Activated CD4-positive, alpha-beta T cell treated with anti-CD3 and anti-CD28 coated beads, Interleukin-2, amount 10 ng/mL, durations not matched to agents 24 days and 14 days (primary cell): Measurements from ENCODE around the gene IL20RB. TPM values are rescaled to one million over a fixed set of nuclear protein-coding genes. Genes with fewer than 3 reads are reported as not detected.
A peak's percentile ranks its signal among the peaks of the same experiment; 100 is the strongest.

Experiments
- DNase-seq: peaks from one replicate; pipeline ENCODE4 v3.0.0; 2022
- H3K27ac Mint-ChIP-seq: one replicate; pipeline ENCODE4 v1.8.0; 2022; ENCODE audit warnings: mild to moderate bottlenecking, mixed read lengths
- H3K27me3 Mint-ChIP-seq: one replicate; pipeline ENCODE4 v1.8.0; 2022; ENCODE audit warnings: mixed read lengths
- H3K36me3 Mint-ChIP-seq: one replicate; pipeline ENCODE4 v1.8.0; 2022; ENCODE audit warnings: low read depth, mild to moderate bottlenecking, mixed read lengths
- H3K4me1 Mint-ChIP-seq: one replicate; pipeline ENCODE4 v1.8.0; 2021; ENCODE audit warnings: mixed read lengths
- H3K4me3 Mint-ChIP-seq: one replicate; pipeline ENCODE4 v1.8.0; 2022; ENCODE audit warnings: mild to moderate bottlenecking, moderate library complexity, mixed read lengths
- H3K9me3 Mint-ChIP-seq: one replicate; pipeline ENCODE4 v1.8.0; 2021; ENCODE audit warnings: mixed read lengths
- intact Hi-C: fragments of 100-400 bp; cut with micrococcal nuclease; formaldehyde crosslinking; loops from one replicate; pipeline ENCODE4 v1.15.1; 2023
- total RNA-seq: library from RNA; stranded (reverse); gene quantifications from 2 replicates; pipeline ENCODE4 v1.2.3, GENCODE V29; 2022

IL20RB gene
- total RNA-seq = 1.5 and 1.8 TPM in 2 replicates

GRCh38 chr3:136957751-136958288 lies at the start of gene IL20RB:
TSS of gene IL20RB (plus strand) at chr3:136957983. CDS start at chr3:136958114, 131 bp downstream.
- intact Hi-C loops = no loop called here
- Mint-ChIP-seq H3K4me3 (no peak within 1 kb of the TSS), H3K4me1 (peaks cover 11% of the 10 kb centered on the region), H3K27ac (no peak within 1 kb of the TSS), H3K36me3 (peaks cover 3% of the 10 kb centered on the region), H3K9me3 (no peaks in the 10 kb centered on the region), H3K27me3 (no peaks in the 10 kb centered on the region)
- DNase-seq = no peak

- no peak overlapping the region for H3K4me3 Mint-ChIP-seq
- peaks cover 34% of the 10 kb centered on the region for H3K4me1 Mint-ChIP-seq
- H3K36me3 Mint-ChIP-seq = peaks cover 41% of the 10 kb centered on the region
- peaks cover 8% of the 10 kb centered on the region for H3K9me3 Mint-ChIP-seq
- DNase-seq = no peak
- intact Hi-C loops = loop anchor here (2.0 kb wide), 1 partner anchor 15 kb away; no protein-coding TSS in a partner anchor
- H3K27ac Mint-ChIP-seq = no peak overlapping the region
- no peaks in the 10 kb centered on the region for H3K27me3 Mint-ChIP-seq
Measured at GRCh38 chr3:136908297-136908696, 49.5 kb upstream of the IL20RB start.

- intact Hi-C loops = loop anchor here (2.0 kb wide), 1 partner anchor 16 kb away; no protein-coding TSS in a partner anchor
- Mint-ChIP-seq H3K36me3 (peaks cover 37% of the 10 kb centered on the region), H3K4me1 (peaks cover 34% of the 10 kb centered on the region), H3K9me3 (peaks cover 3% of the 10 kb centered on the region), H3K4me3 (no peak overlapping the region), H3K27ac (no peak overlapping the region), H3K27me3 (no peaks in the 10 kb centered on the region)
- no peak for DNase-seq
Measured at GRCh38 chr3:136909187-136909586, 48.6 kb upstream of the IL20RB start.

GRCh38 chr3:136910697-136911096 lies 47.1 kb upstream of the IL20RB start:
- no peaks in the 10 kb centered on the region for H3K27me3 Mint-ChIP-seq
- peaks cover 3% of the 10 kb centered on the region for H3K9me3 Mint-ChIP-seq
- H3K4me1 Mint-ChIP-seq = peaks cover 35% of the 10 kb centered on the region
- intact Hi-C loops = no loop called here
- peaks cover 31% of the 10 kb centered on the region for H3K36me3 Mint-ChIP-seq
- DNase-seq = no peak
- no peak overlapping the region for H3K27ac Mint-ChIP-seq
- H3K4me3 Mint-ChIP-seq = no peak overlapping the region

GRCh38 chr3:136913168-136913567 lies 44.6 kb upstream of the IL20RB start:
- no peaks in the 10 kb centered on the region for H3K9me3 Mint-ChIP-seq
- H3K27me3 Mint-ChIP-seq = no peaks in the 10 kb centered on the region
- H3K27ac Mint-ChIP-seq = no peak overlapping the region
- intact Hi-C loops = no loop called here
- H3K4me1 Mint-ChIP-seq = peaks cover 29% of the 10 kb centered on the region
- DNase-seq = no peak
- H3K4me3 Mint-ChIP-seq = no peak overlapping the region
- peaks cover 34% of the 10 kb centered on the region for H3K36me3 Mint-ChIP-seq

- no peaks in the 10 kb centered on the region for H3K27me3 Mint-ChIP-seq
- no peak for DNase-seq
- H3K4me3 Mint-ChIP-seq = no peak overlapping the region
- peaks cover 25% of the 10 kb centered on the region for H3K4me1 Mint-ChIP-seq
- H3K9me3 Mint-ChIP-seq = no peaks in the 10 kb centered on the region
- H3K36me3 Mint-ChIP-seq = peaks cover 41% of the 10 kb centered on the region
- H3K27ac Mint-ChIP-seq = no peak overlapping the region
- intact Hi-C loops = no loop called here
Measured at GRCh38 chr3:136914739-136915138, 43.0 kb upstream of the IL20RB start.

GRCh38 chr3:136916223-136916622 lies 41.6 kb upstream of the IL20RB start:
- Mint-ChIP-seq H3K27ac (no peak overlapping the region), H3K36me3 (peaks cover 37% of the 10 kb centered on the region), H3K4me3 (no peak overlapping the region), H3K27me3 (no peaks in the 10 kb centered on the region), H3K4me1 (peaks cover 33% of the 10 kb centered on the region), H3K9me3 (no peaks in the 10 kb centered on the region)
- intact Hi-C loops = no loop called here
- DNase-seq = no peak

- Mint-ChIP-seq H3K36me3 (peaks cover 24% of the 10 kb centered on the region), H3K4me3 (peak overlapping the region; percentile 51), H3K27ac (peak overlapping the region; percentile 53), H3K27me3 (no peaks in the 10 kb centered on the region), H3K9me3 (peaks cover 3% of the 10 kb centered on the region), H3K4me1 (peaks cover 42% of the 10 kb centered on the region)
- intact Hi-C loops = loop anchor here (1.0 to 10.0 kb wide), 6 partner anchors 13 to 725 kb away; partner anchors contain the start of genes MSL2, NCK1, SLC35G2 and STAG1
- peak; percentile 81 for DNase-seq
Measured at GRCh38 chr3:136919799-136920580, 37.8 kb upstream of the IL20RB start.

GRCh38 chr3:136920904-136921611 lies 36.7 kb upstream of the IL20RB start:
- H3K4me3 Mint-ChIP-seq = peak overlapping the region; percentile 54
- intact Hi-C loops = loop anchor here (5.0 to 10.0 kb wide), 3 partner anchors 104 to 726 kb away; partner anchors contain the start of genes MSL2, SLC35G2 and STAG1
- H3K4me1 Mint-ChIP-seq = peaks cover 46% of the 10 kb centered on the region
- no peaks in the 10 kb centered on the region for H3K27me3 Mint-ChIP-seq
- peak overlapping the region; percentile 63 for H3K27ac Mint-ChIP-seq
- peaks cover 20% of the 10 kb centered on the region for H3K36me3 Mint-ChIP-seq
- DNase-seq = no peak
- H3K9me3 Mint-ChIP-seq = peaks cover 3% of the 10 kb centered on the region

- Mint-ChIP-seq H3K4me3 (no peak overlapping the region), H3K4me1 (peaks cover 37% of the 10 kb centered on the region), H3K27ac (no peak overlapping the region), H3K27me3 (no peaks in the 10 kb centered on the region), H3K36me3 (peaks cover 31% of the 10 kb centered on the region), H3K9me3 (peaks cover 6% of the 10 kb centered on the region)
- no peak for DNase-seq
- intact Hi-C loops = loop anchor here (10.0 kb wide), 1 partner anchor 731 kb away; the partner anchor contains the start of gene MSL2
Measured at GRCh38 chr3:136925425-136926190, 32.2 kb upstream of the IL20RB start.

- Mint-ChIP-seq H3K27me3 (no peaks in the 10 kb centered on the region), H3K27ac (no peak overlapping the region), H3K4me3 (no peak overlapping the region), H3K4me1 (peaks cover 43% of the 10 kb centered on the region), H3K9me3 (peaks cover 3% of the 10 kb centered on the region), H3K36me3 (peaks cover 38% of the 10 kb centered on the region)
- DNase-seq = no peak
- intact Hi-C loops = loop anchor here (10.0 kb wide), 1 partner anchor 733 kb away; the partner anchor contains the start of gene MSL2
Measured at GRCh38 chr3:136928240-136928639, 29.5 kb upstream of the IL20RB start.

- no peak for DNase-seq
- H3K27ac Mint-ChIP-seq = no peak overlapping the region
- H3K4me3 Mint-ChIP-seq = no peak overlapping the region
- H3K4me1 Mint-ChIP-seq = peaks cover 40% of the 10 kb centered on the region
- peaks cover 3% of the 10 kb centered on the region for H3K9me3 Mint-ChIP-seq
- H3K27me3 Mint-ChIP-seq = no peaks in the 10 kb centered on the region
- intact Hi-C loops = loop anchor here (5.0 to 10.0 kb wide), 2 partner anchors 33 to 735 kb away; partner anchors contain the start of gene MSL2
- peaks cover 50% of the 10 kb centered on the region for H3K36me3 Mint-ChIP-seq
Measured at GRCh38 chr3:136929977-136930670, 27.7 kb upstream of the IL20RB start.
